HepG2 (cell line): Measurements from ENCODE around the gene RABGGTA. TPM values are rescaled to one million over a fixed set of nuclear protein-coding genes. Genes with fewer than 3 reads are reported as not detected.

Experiments
- ATAC-seq: fragments of 200-7000 bp; cut with Tn5 transposase; 3 replicates; pipeline ENCODE4 v1.9.1; 2020; ENCODE audit warnings: mild to moderate bottlenecking, moderate library complexity
- BruUV-seq: library from RNA; stranded (reverse); fragments of 400-500 nt; replicated peaks from 2 replicates; lab custom pipeline; 2021; lab: Mats Ljungman, UMichigan
- CTCF ChIA-PET: fragments of 300-600 bp; formaldehyde crosslinking; extraction: SDS; loops from one replicate; lab custom pipeline; 2021; ENCODE audit warnings: low total read pairs, inconsistent platforms, low intra/inter-chr PET ratio; lab: Yijun Ruan, JAX
- POLR2A ChIA-PET: fragments of 350-600 bp; sonication (Branson Sonifier 250); formaldehyde crosslinking; loops from one replicate; lab custom pipeline; 2020; ENCODE audit warnings: antibody characterized with exemption, inconsistent platforms; lab: Yijun Ruan, JAX
- DNase-seq: peaks from one replicate; pipeline ENCODE4 v3.0.0-alpha.2; 2015; ENCODE audit warnings: low spot score
- FAIRE-seq: peaks from 3 replicates; lab custom pipeline; 2011; peaks lifted over from hg19 to GRCh38; lab: Jason Lieb, UNC
- H2AFZ ChIP-seq: one replicate; pipeline ENCODE4 v1.6.1; 2011; ENCODE audit warnings: low read length, inconsistent platforms
- H3K27ac ChIP-seq: fragments of 300-600 bp; 3 replicates; pipeline ENCODE4 v1.8.0; 2011; ENCODE audit warnings: mixed run types, mild to moderate bottlenecking, mixed read lengths, low read length, inconsistent platforms; ENCODE audit not compliant: insufficient read depth; ENCODE audit errors: extremely low read length
- H3K27me3 ChIP-seq, 2 experiments: fragments of 200-600 bp in 1 of 2; 2 replicates in 1 of 2; 3 replicates in 1 of 2; pipeline versions ENCODE4 v1.6.0 to v1.8.0; 2011; ENCODE audit warnings: low read length in 2 of 2, mild to moderate bottlenecking in 2 of 2, moderate library complexity in 2 of 2, inconsistent platforms in 1 of 2; ENCODE audit not compliant: insufficient read depth in 2 of 2, control insufficient read depth in 1 of 2
- H3K36me3 ChIP-seq, 2 experiments: fragments of 200-600 bp in 1 of 2; replicated peaks in 1 of 2; 2 replicates in 1 of 2; 3 replicates in 1 of 2; pipeline versions ENCODE4 v1.5.1 to v1.8.0; 2011; ENCODE audit warnings: low read length in 2 of 2, inconsistent platforms in 1 of 2; ENCODE audit not compliant: insufficient read depth in 2 of 2, control insufficient read depth in 1 of 2
- H3K4me1 ChIP-seq: 2 replicates; pipeline ENCODE4 v1.5.1; 2012; ENCODE audit warnings: low read length, inconsistent platforms; ENCODE audit not compliant: insufficient read depth
- H3K4me2 ChIP-seq: 2 replicates; pipeline ENCODE4 v1.6.0; 2011; ENCODE audit warnings: low read depth, low read length, inconsistent platforms
- H3K4me3 ChIP-seq, 3 experiments: fragments of 200-600 bp in 1 of 3; sonication (generic), shearing (Covaris generic) in 1 of 3; replicated peaks in 1 of 3; 2 replicates each; pipeline ENCODE4 v1.5.1; 2011 to 2016; ENCODE audit warnings: low read length in 3 of 3, inconsistent platforms in 2 of 3, low read depth in 2 of 3, mild to moderate bottlenecking in 2 of 3, control low read depth in 1 of 3, mixed read lengths in 1 of 3; ENCODE audit not compliant: insufficient read depth in 1 of 3
- H3K79me2 ChIP-seq: one replicate; pipeline ENCODE4 v1.6.1; 2011; ENCODE audit warnings: low read length, inconsistent platforms; ENCODE audit not compliant: insufficient read depth
- H3K9ac ChIP-seq: 2 replicates; pipeline ENCODE4 v1.6.0; 2011; ENCODE audit warnings: mild to moderate bottlenecking, low read depth, low read length, inconsistent platforms; ENCODE audit not compliant: insufficient read depth
- H3K9me3 ChIP-seq: 2 replicates; pipeline ENCODE4 v1.5.1; 2012; ENCODE audit warnings: mild to moderate bottlenecking, low read length
- H4K20me1 ChIP-seq: 2 replicates; pipeline ENCODE4 v1.6.0; 2011; ENCODE audit warnings: inconsistent platforms, mild to moderate bottlenecking, low read length, moderate library complexity; ENCODE audit not compliant: insufficient read depth
- ARNT2 ChIP-seq: sonication (generic); formaldehyde crosslinking; IDR thresholded peaks from 2 replicates; pipeline ENCODE4 v1.8.0; 2022; ENCODE audit warnings: mild to moderate bottlenecking, low read depth, missing genetic modification reagents, moderate library complexity
- BATF2 ChIP-seq: sonication (generic); formaldehyde crosslinking; IDR thresholded peaks from 2 replicates; pipeline ENCODE4 v1.8.0; 2022; ENCODE audit warnings: mild to moderate bottlenecking, missing genetic modification reagents, moderate library complexity
- CHCHD3 ChIP-seq: sonication (generic); formaldehyde crosslinking; IDR thresholded peaks from 2 replicates; pipeline ENCODE4 v1.8.0; 2022; ENCODE audit warnings: mild to moderate bottlenecking, missing genetic modification reagents, moderate library complexity
- ELF1 ChIP-seq: sonication (generic); formaldehyde crosslinking; IDR thresholded peaks from 2 replicates; pipeline ENCODE4 v1.4.0; 2020; ENCODE audit warnings: missing genetic modification reagents
- ETV5 ChIP-seq: IDR thresholded peaks from 2 replicates; pipeline ENCODE4 v1.6.1; 2018; ENCODE audit warnings: missing biosample characterization, missing genetic modification reagents, inconsistent platforms, borderline replicate concordance
- ETV6 ChIP-seq: sonication (generic); formaldehyde crosslinking; conservative IDR thresholded peaks from 2 replicates; pipeline ENCODE4 v1.4.0; 2020; ENCODE audit warnings: missing genetic modification reagents
- FOXK1 ChIP-seq: sonication (generic); formaldehyde crosslinking; IDR thresholded peaks from 2 replicates; pipeline ENCODE4 v1.4.0; 2020; ENCODE audit warnings: low read depth, missing genetic modification reagents, borderline replicate concordance
- FOXP1 ChIP-seq, 2 experiments: fragments of 450-650 bp in 1 of 2; IDR thresholded peaks; 2 replicates each; pipeline ENCODE4 v1.6.1; 2017 to 2018; ENCODE audit warnings: antibody characterized with exemption in 1 of 2
- GATAD1 ChIP-seq: IDR thresholded peaks from 2 replicates; pipeline ENCODE4 v1.6.1; 2016; ENCODE audit warnings: missing genetic modification reagents, missing compliant biosample characterization
- KDM3A ChIP-seq: IDR thresholded peaks from 2 replicates; pipeline ENCODE4 v1.6.1; 2018; ENCODE audit warnings: low read depth, missing compliant biosample characterization
- MATR3 ChIP-seq: sonication (generic); formaldehyde crosslinking; IDR thresholded peaks from 2 replicates; pipeline ENCODE4 v1.4.0; 2020; ENCODE audit warnings: missing genetic modification reagents
- NCOA5 ChIP-seq: sonication (generic); formaldehyde crosslinking; IDR thresholded peaks from 2 replicates; pipeline ENCODE4 v1.4.0; 2020; ENCODE audit warnings: missing genetic modification reagents
- PAF1 ChIP-seq: IDR thresholded peaks from 2 replicates; pipeline ENCODE4 v1.6.1; 2016; ENCODE audit warnings: missing genetic modification reagents, missing compliant biosample characterization
- PCBP2 ChIP-seq: fragments of 200-400 bp; formaldehyde crosslinking; optimal IDR thresholded peaks from 2 replicates; pipeline ENCODE3; 2018; ENCODE audit warnings: low read length, low read depth; ENCODE audit not compliant: poor library complexity, severe bottlenecking
- RBM22 ChIP-seq: fragments of 200-400 bp; formaldehyde crosslinking; optimal IDR thresholded peaks from 2 replicates; pipeline ENCODE3; 2017; ENCODE audit warnings: mild to moderate bottlenecking, low read length, moderate library complexity
- SMARCC2 ChIP-seq: fragments of 450-650 bp; IDR thresholded peaks from 2 replicates; pipeline ENCODE4 v1.6.1; 2017; ENCODE audit warnings: antibody characterized with exemption, mild to moderate bottlenecking
- SNAI1 ChIP-seq: sonication (generic); formaldehyde crosslinking; IDR thresholded peaks from 2 replicates; pipeline ENCODE4 v1.5.0; 2020; ENCODE audit warnings: mild to moderate bottlenecking, missing genetic modification reagents, borderline replicate concordance
- TEAD3 ChIP-seq: optimal IDR thresholded peaks from 2 replicates; pipeline ENCODE3; 2016; ENCODE audit warnings: borderline replicate concordance
- ZBTB21 ChIP-seq: sonication (generic); formaldehyde crosslinking; IDR thresholded peaks from 2 replicates; pipeline ENCODE4 v1.4.0; 2020; ENCODE audit warnings: missing genetic modification reagents
- ZNF33A ChIP-seq: sonication (generic); formaldehyde crosslinking; IDR thresholded peaks from 2 replicates; pipeline ENCODE4 v1.5.1; 2020; ENCODE audit warnings: missing genetic modification reagents, mild to moderate bottlenecking, moderate library complexity, borderline replicate concordance
- ZNF496 ChIP-seq: sonication (generic); formaldehyde crosslinking; IDR thresholded peaks from 2 replicates; pipeline ENCODE4 v1.8.1; 2023; ENCODE audit warnings: mild to moderate bottlenecking, moderate library complexity, missing genetic modification reagents; ENCODE audit not compliant: insufficient replicate concordance
- ZNF567 ChIP-seq: sonication (generic); formaldehyde crosslinking; IDR thresholded peaks from 2 replicates; pipeline ENCODE4 v1.8.1; 2023; ENCODE audit warnings: mild to moderate bottlenecking, missing genetic modification reagents, borderline replicate concordance
- ZNF589 ChIP-seq: sonication (generic); formaldehyde crosslinking; conservative IDR thresholded peaks from 2 replicates; pipeline ENCODE4 v1.8.0; 2022; ENCODE audit warnings: mild to moderate bottlenecking, moderate library complexity, missing genetic modification reagents
- WGBS: methylation state at CpG from one replicate; pipeline ENCODE4 v1.1.6; 2017; ENCODE audit warnings: low lambda C conversion rate; 5-methylcytosine and 5-hydroxymethylcytosine counted together
- in situ Hi-C: cut with HindIII; loops from 2 replicates; pipeline ENCODE4 v1.10.0; 2017; ENCODE audit warnings: low pct_unique_long_range_greater_than_20kb; ENCODE audit not compliant: extremely low pct_ligation_motif_present
- intact Hi-C: fragments of 100-400 bp; cut with micrococcal nuclease; formaldehyde crosslinking; loops from one replicate; pipeline ENCODE4 v1.10.0; 2022; ENCODE audit not compliant: unreplicated experiment
- polyA plus RNA-seq, 8 experiments: library from polyadenylated mRNA; depleted of rRNA in 3 of 8; stranded (reverse) in 7 of 8; unstranded in 1 of 8; fragments of >200 nt; fragmentation: Illumina TruSeq in 4 of 8; extraction: Trizol in 4 of 8; gene quantifications; 2 replicates each; pipeline versions ENCODE4 v1.2.1 to v1.2.3, GENCODE V29; 2011 to 2016; ENCODE audit warnings: low read depth in 4 of 8, missing spikeins in 1 of 8, mixed read lengths in 1 of 8; ENCODE audit not compliant: insufficient read depth in 1 of 8
- total RNA-seq, 5 experiments: library from RNA; depleted of rRNA; stranded (reverse); fragments of >200 nt; fragmentation: Illumina TruSeq; extraction: Trizol; gene quantifications; 2 replicates each; pipeline ENCODE4 v1.2.3, GENCODE V29; 2016; ENCODE audit warnings: low read depth in 1 of 5
- TF ChIP-seq, protein P1 (sequence below): sonication (generic); formaldehyde crosslinking; IDR thresholded peaks from 2 replicates; pipeline ENCODE4 v1.5.0; 2020; ENCODE audit warnings: missing genetic modification reagents
- TF ChIP-seq, protein P2 (sequence below): IDR thresholded peaks from 2 replicates; pipeline ENCODE4 v1.6.1; 2016; ENCODE audit warnings: missing compliant biosample characterization, missing genetic modification reagents, borderline replicate concordance

The RABGGTA gene
- total and polyA plus RNA-seq, 2 of the 13 experiments (the other 11 are each of a cell fraction or from before 2014, with no cell fraction given) = 57.9 to 90.8 TPM

DNA sequence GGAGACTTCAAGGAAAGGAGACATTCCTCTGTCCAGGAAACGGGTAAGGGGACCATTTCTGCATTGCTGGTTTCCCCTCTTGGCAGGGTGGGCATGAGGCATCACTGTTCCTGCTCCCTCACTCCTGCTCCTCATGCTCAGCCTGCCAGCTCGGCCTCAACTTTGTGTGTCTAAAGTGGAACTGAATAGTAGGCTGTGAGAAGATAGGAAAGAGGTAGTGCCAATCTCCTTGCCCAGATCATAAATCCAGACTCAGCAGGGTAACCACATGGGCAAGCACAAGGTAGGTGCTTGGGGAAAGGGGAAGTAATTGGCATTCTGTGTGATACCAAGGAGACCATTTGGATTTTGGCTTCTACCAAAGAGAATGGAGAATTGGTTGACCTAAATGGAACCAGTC is 42.5 kb upstream of the RABGGTA start:
- H3K27ac ChIP-seq = no peak overlapping the region
- peaks cover 50% of the 10 kb centered on the region for H3K4me1 ChIP-seq
- H3K9me3 ChIP-seq = no peaks in the 10 kb centered on the region
- H3K4me3 ChIP-seq = no peak overlapping the region
- peaks cover 3 to 23% of the 10 kb centered on the region in 2 experiments; a peak in 3 of 5 replicates for H3K27me3 ChIP-seq
- ATAC-seq (no peak), FAIRE-seq (no peak), DNase-seq (no peak)
- ChIA-PET CTCF (no interaction called here), POLR2A (interaction anchor here (1.4 to 9.3 kb wide), 3 partner anchors 15 to 71 kb away, joined by 11 to 213 read pairs (median 25); partner anchors contain the start of genes DHRS1, NOP9, RABGGTA and TINF2)
- no peak overlapping the region for H3K4me2 ChIP-seq
- intact Hi-C loops (no loop called here), in situ Hi-C loops (no loop called here)
- no peak overlapping the region for H2AFZ ChIP-seq
- H3K79me2 ChIP-seq = no peaks in the 10 kb centered on the region
- 87% methylated on average over 2 of the region's 2 CpGs for WGBS
- H3K9ac ChIP-seq = no peak overlapping the region
- no TSS peak for BruUV-seq
- H3K36me3 ChIP-seq = 0 out of 5 replicates have a peak, but pooled peaks cover 0 to 1% of the 10 kb centered on the region in 2 experiments
- H4K20me1 ChIP-seq = no peaks in the 10 kb centered on the region
- TF ChIP-seq ZNF589 (CRISPR knock-in tag) (no peak), MATR3 (0 out of 2 replicates have a peak, but pooled peaks have one; percentile 28), SMARCC2 (no peak), KDM3A (CRISPR knock-in tag) (no peak), FOXP1 (IDR thresholded peaks at IDR 0.05) (no peak), FOXP1 (CRISPR knock-in tag; IDR thresholded peaks at IDR 0.05) (no peak), ELF1 (CRISPR knock-in tag) (no peak), FOXK1 (CRISPR knock-in tag) (no peak), ETV6 (CRISPR knock-in tag) (peak; percentile 46; the same call in 1 of the 2 replicates), RBM22 (no peak), NCOA5 (CRISPR knock-in tag) (no peak), GATAD1 (no peak), PCBP2 (no peak), ETV5 (CRISPR knock-in tag) (0 out of 2 replicates have a peak, but pooled peaks have one; percentile 10), BATF2 (CRISPR knock-in tag) (no peak), ARNT2 (no peak), TEAD3 (CRISPR knock-in tag) (peak; percentile 27), ZNF567 (CRISPR knock-in tag) (no peak), ZNF33A (CRISPR knock-in tag) (no peak), ZBTB21 (CRISPR knock-in tag) (peak; percentile 21; the same call in 1 of the 2 replicates), PAF1 (peak; percentile 81), ZNF496 (no peak), SNAI1 (no peak), CHCHD3 (CRISPR knock-in tag) (no peak)
- TF ChIP-seq, protein P1, sequence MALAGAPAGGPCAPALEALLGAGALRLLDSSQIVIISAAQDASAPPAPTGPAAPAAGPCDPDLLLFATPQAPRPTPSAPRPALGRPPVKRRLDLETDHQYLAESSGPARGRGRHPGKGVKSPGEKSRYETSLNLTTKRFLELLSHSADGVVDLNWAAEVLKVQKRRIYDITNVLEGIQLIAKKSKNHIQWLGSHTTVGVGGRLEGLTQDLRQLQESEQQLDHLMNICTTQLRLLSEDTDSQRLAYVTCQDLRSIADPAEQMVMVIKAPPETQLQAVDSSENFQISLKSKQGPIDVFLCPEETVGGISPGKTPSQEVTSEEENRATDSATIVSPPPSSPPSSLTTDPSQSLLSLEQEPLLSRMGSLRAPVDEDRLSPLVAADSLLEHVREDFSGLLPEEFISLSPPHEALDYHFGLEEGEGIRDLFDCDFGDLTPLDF (CRISPR knock-in tag) = no peak
- TF ChIP-seq, protein P2, sequence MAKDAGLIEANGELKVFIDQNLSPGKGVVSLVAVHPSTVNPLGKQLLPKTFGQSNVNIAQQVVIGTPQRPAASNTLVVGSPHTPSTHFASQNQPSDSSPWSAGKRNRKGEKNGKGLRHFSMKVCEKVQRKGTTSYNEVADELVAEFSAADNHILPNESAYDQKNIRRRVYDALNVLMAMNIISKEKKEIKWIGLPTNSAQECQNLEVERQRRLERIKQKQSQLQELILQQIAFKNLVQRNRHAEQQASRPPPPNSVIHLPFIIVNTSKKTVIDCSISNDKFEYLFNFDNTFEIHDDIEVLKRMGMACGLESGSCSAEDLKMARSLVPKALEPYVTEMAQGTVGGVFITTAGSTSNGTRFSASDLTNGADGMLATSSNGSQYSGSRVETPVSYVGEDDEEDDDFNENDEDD (CRISPR knock-in tag) = no peak
